DOHH2 (cell line): ENCODE results near the gene MYB.

Experiments
- CTCF ChIP-seq: fragments of 200-600 bp; sonication (generic); IDR thresholded peaks from one replicate; pipeline ENCODE4 v1.5.1; 2014; ENCODE audit warnings: antibody characterized with exemption, mild to moderate bottlenecking, low read depth, low read length; ENCODE audit not compliant: poor library complexity, severe bottlenecking
- EZH2phosphoT487 ChIP-seq: fragments of 200-600 bp; sonication (generic); IDR thresholded peaks from 2 replicates; pipeline ENCODE4 v1.6.1; 2017; ENCODE audit warnings: borderline replicate concordance, mild to moderate bottlenecking, antibody characterized with exemption, low read length, moderate library complexity, mixed read lengths

- TF ChIP-seq CTCF (no peak), EZH2phosphoT487 (no peak)
Observed at GRCh38 chr6:135193221-135193620, 12.1 kb downstream of the MYB start.
